Kidney (tissue), 14 donors: ENCODE results near the gene PLIN1. TPM values are rescaled to one million over a fixed set of nuclear protein-coding genes. Genes with fewer than 3 reads are reported as not detected.

ENCODE experiments used
- DNase-seq, 5 donors: peaks; one replicate each; pipeline ENCODE4 v3.0.0-alpha.2; 2013 to 2020
- FAIRE-seq: peaks from 2 replicates; lab custom pipeline; 2012; peaks lifted over from hg19 to GRCh38; lab: Jason Lieb, UNC
- H3K27ac ChIP-seq, 2 donors: one replicate each; pipeline ENCODE4 v1.7.0; 2013; ENCODE audit warnings: low read depth in 2 of 2, low read length in 2 of 2, inconsistent platforms in 1 of 2
- H3K27me3 ChIP-seq: one replicate; pipeline ENCODE4 v1.7.1; 2013; ENCODE audit warnings: low read length, inconsistent platforms; ENCODE audit not compliant: control insufficient read depth, insufficient read depth
- H3K36me3 ChIP-seq, 3 donors: one replicate each; pipeline versions ENCODE4 v1.7.0 to v1.7.1; 2013; ENCODE audit warnings: low read length in 3 of 3, control low read depth in 1 of 3, inconsistent platforms in 1 of 3; ENCODE audit not compliant: insufficient read depth in 3 of 3, control insufficient read depth in 2 of 3
- H3K4me1 ChIP-seq, 3 donors: one replicate each; pipeline versions ENCODE4 v1.7.0 to v1.7.1; 2013; ENCODE audit warnings: low read length in 3 of 3, inconsistent platforms in 1 of 3, low read depth in 1 of 3; ENCODE audit not compliant: control insufficient read depth in 2 of 3, insufficient read depth in 2 of 3
- H3K4me3 ChIP-seq, 3 donors: one replicate each; pipeline versions ENCODE4 v1.7.0 to v1.8.1; 2013; ENCODE audit warnings: low read length in 3 of 3, control low read depth in 1 of 3, inconsistent platforms in 1 of 3
- H3K9ac ChIP-seq, 3 donors: one replicate each; pipeline versions ENCODE4 v1.7.0 to v1.7.1; 2013; ENCODE audit warnings: low read length in 3 of 3, control low read depth in 1 of 3, inconsistent platforms in 1 of 3
- H3K9me3 ChIP-seq, 3 donors: one replicate each; pipeline versions ENCODE4 v1.7.0 to v1.7.1; 2013; ENCODE audit warnings: low read length in 3 of 3, control low read depth in 1 of 3, inconsistent platforms in 1 of 3; ENCODE audit not compliant: control insufficient read depth in 2 of 3, insufficient read depth in 1 of 3
- intact Hi-C: fragments of 100-400 bp; cut with DNase I; formaldehyde crosslinking; loops from one replicate; pipeline ENCODE4 v1.11.1; 2022
- polyA plus RNA-seq: library from polyadenylated mRNA; stranded (reverse); fragments of 350-450 nt; fragmentation: Illumina TruSeq; extraction: RNeasy Lipid Tissue Mini Kit (QIAGEN cat#74804); gene quantifications from one replicate; pipeline ENCODE4 v1.2.3, GENCODE V29; 2014; ENCODE audit warnings: low read depth, low replicate concordance; ENCODE audit not compliant: insufficient read depth
- total RNA-seq: library from RNA; stranded (reverse); fragmentation: NEBNext Ultra II Directional; extraction: Animal tissue kit (Norgen Biotek cat#: 25700); gene quantifications from one replicate; pipeline ENCODE4 v1.2.1, GENCODE V29; 2021
- TF ChIP-seq, protein P1 (sequence below): IDR thresholded peaks from 3 replicates; pipeline ENCODE4 v1.5.1; 2012; ENCODE audit warnings: mild to moderate bottlenecking, moderate library complexity, borderline replicate concordance; ENCODE audit not compliant: insufficient read depth; ENCODE audit errors: extremely low read depth
- donor health status: control.
- donor health status: control.
- donor health status: control.
- donor health status: control.
- donor health status: control.
- donor health status: DM: yes; HTN: yes; CAD: no.
- donor health status: Normal renal cell carcinoma (clear cell type).

Gene PLIN1
- total and polyA plus RNA-seq, 2 donors from 2014 or later, result 0.86 to 2.1 TPM

DNA sequence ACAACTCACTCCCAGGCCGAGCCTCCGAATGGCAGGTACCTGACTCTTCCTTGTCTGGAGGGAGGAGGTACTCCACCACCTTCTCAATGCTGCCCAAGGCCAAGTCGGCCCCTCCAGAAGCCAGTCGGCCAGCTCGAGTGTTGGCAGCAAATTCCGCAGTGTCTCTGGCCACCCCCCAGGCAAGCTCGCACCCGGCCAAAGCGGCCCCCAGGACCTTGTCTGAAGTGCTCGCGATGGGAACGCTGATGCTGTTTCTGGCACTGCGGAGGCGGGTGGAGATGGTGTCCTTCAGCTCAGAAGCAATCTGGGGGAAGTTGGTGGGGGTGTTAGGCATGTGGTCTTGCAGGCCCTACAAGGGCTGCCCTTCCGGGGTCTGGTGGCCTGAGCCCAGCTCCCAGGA is 9.2 kb downstream of the PLIN1 start:
- Histone ChIP-seq H3K36me3 (no peaks in the 10 kb centered on the region), H3K27me3 (no peaks in the 10 kb centered on the region), H3K9me3 (no peaks in the 10 kb centered on the region), H3K4me3 (no peak overlapping the region), H3K27ac (no peak overlapping the region), H3K9ac (no peak overlapping the region), H3K4me1 (no peaks in the 10 kb centered on the region)
- TF ChIP-seq, protein P1, sequence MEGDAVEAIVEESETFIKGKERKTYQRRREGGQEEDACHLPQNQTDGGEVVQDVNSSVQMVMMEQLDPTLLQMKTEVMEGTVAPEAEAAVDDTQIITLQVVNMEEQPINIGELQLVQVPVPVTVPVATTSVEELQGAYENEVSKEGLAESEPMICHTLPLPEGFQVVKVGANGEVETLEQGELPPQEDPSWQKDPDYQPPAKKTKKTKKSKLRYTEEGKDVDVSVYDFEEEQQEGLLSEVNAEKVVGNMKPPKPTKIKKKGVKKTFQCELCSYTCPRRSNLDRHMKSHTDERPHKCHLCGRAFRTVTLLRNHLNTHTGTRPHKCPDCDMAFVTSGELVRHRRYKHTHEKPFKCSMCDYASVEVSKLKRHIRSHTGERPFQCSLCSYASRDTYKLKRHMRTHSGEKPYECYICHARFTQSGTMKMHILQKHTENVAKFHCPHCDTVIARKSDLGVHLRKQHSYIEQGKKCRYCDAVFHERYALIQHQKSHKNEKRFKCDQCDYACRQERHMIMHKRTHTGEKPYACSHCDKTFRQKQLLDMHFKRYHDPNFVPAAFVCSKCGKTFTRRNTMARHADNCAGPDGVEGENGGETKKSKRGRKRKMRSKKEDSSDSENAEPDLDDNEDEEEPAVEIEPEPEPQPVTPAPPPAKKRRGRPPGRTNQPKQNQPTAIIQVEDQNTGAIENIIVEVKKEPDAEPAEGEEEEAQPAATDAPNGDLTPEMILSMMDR, result no peak
- DNase-seq (no peak), FAIRE-seq (no peak)
- intact Hi-C loops, result no loop called here

DNA sequence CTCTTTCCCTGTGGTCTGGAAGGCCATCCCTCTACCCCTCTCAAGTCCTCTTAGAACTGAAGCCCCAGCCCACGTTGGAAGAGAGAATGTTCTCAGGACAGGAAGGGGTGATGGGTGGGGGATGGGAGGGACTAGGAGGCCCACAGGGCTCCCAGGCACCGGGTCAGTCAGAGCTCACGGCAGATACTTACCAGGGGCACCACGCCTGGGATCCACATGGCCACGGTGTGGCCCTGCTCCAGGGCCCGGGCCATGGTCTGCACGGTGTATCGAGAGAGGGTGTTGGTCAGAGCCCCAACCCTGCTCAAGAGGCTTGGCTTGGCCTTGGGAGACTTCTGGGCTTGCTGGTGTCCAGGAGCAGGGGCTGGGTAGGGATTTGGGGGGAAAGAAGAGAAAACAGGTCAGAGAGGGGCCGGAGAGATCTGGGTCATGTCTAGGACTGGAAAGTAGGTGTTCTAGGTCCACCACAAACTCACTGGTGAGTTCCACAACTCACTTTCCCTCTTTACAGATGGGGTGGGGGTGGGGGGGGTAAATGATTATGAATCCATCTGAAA is 9.8 kb downstream of the PLIN1 start:
- DNase-seq (no peak), FAIRE-seq (no peak)
- Histone ChIP-seq H3K9me3 (no peaks in the 10 kb centered on the region), H3K4me3 (no peak overlapping the region), H3K9ac (no peak overlapping the region), H3K27ac (no peak overlapping the region), H3K36me3 (no peaks in the 10 kb centered on the region), H3K4me1 (no peaks in the 10 kb centered on the region), H3K27me3 (no peaks in the 10 kb centered on the region)
- intact Hi-C loops, result no loop called here
- TF ChIP-seq, protein P1, result no peak

DNA sequence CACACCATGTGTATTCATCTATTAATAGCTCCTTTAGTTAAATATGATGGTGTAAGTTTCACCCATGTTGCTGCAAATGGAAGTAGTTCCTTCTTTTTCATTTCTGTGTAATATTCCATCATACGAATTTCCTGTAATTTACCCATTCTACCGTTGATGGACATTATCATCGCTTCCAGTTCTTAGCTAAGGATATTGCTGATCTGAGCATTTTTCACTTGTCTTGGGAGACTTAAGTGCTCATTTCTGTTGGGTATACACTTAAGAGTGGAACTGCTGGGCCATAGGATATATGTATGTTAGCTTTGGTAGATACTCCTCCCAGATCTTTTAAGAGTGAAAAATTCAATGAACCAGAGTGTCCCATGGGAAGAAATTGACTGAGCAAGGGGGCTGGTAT is 11.0 kb downstream of the PLIN1 start:
- Histone ChIP-seq H3K27me3 (no peaks in the 10 kb centered on the region), H3K27ac (no peak overlapping the region), H3K4me3 (no peak overlapping the region), H3K9ac (no peak overlapping the region), H3K36me3 (no peaks in the 10 kb centered on the region), H3K4me1 (no peaks in the 10 kb centered on the region), H3K9me3 (no peaks in the 10 kb centered on the region)
- no peak for FAIRE-seq
- intact Hi-C loops, result no loop called here
- TF ChIP-seq, protein P1, result no peak
- no peak for DNase-seq

DNA sequence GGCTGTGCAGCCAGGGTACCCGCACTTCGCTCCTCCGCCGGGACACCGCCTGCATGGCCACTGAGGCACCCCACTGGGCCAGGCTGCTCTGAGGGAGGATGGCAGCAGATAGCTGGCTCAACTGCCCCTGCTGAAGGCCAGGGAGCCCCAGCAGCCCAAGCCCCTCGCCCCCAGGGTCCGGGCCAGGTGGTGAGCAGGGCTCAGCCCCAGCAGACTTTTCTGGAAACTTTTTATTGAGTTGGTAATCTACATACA is 11.5 kb downstream of the PLIN1 start:
- H3K36me3 ChIP-seq, result no peaks in the 10 kb centered on the region
- no peaks in the 10 kb centered on the region for H3K9me3 ChIP-seq
- DNase-seq, result no peak
- H3K27me3 ChIP-seq, result no peaks in the 10 kb centered on the region
- TF ChIP-seq, protein P1, result no peak
- no peak overlapping the region for H3K4me3 ChIP-seq
- no peak overlapping the region for H3K27ac ChIP-seq
- intact Hi-C loops, result no loop called here
- no peak overlapping the region for H3K9ac ChIP-seq
- no peak for FAIRE-seq
- H3K4me1 ChIP-seq, result peaks cover 0 to 1% (median 0%) of the 10 kb centered on the region in 3 donors
